ENCODE measurements around the gene OR1I1.

The OR1I1 gene

DNA sequence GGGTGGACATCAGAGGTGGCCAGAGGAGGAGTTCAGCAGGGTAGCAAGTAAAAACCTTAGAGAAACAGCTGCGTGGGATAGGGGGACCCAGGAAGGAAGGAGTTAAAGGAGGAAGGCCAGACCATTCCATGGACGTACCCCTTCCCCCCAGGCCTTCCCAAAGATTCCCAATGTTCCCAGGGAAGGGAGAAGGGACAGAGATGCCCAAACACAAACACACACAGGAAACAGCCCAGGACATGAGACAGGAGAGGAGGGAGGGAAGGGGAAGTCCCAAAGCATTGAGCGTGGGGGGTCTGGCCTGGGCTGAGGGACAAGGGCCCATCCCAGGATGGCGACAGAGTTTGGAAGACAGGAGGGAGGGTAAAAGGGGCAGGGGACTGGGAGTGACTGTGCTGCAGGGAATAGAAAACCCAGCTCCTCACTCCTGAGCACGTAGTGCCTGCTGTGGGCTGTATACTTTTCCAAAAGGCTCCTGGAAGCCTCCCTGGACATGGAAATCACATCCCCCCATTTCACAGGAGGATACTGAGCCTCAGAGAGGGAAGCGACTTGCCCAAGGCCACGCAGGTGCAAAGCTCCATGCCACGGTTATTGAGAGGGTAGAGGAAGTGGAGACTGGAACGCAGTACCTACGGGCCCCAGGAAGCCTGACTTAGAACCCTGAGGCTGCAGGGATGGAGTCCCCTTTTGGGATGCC lies 26.3 kb downstream of the OR1I1 start:
- Mint-ChIP-seq H3K4me3 (no peak overlapping the region), H3K27me3 (peaks cover 52% of the 10 kb centered on the region), H3K36me3 (peaks cover 4% of the 10 kb centered on the region), H3K27ac (no peak overlapping the region), H3K4me1 (peaks cover 15% of the 10 kb centered on the region), H3K9me3 (peaks cover 11% of the 10 kb centered on the region)
- ATAC-seq, result no peak

DNA sequence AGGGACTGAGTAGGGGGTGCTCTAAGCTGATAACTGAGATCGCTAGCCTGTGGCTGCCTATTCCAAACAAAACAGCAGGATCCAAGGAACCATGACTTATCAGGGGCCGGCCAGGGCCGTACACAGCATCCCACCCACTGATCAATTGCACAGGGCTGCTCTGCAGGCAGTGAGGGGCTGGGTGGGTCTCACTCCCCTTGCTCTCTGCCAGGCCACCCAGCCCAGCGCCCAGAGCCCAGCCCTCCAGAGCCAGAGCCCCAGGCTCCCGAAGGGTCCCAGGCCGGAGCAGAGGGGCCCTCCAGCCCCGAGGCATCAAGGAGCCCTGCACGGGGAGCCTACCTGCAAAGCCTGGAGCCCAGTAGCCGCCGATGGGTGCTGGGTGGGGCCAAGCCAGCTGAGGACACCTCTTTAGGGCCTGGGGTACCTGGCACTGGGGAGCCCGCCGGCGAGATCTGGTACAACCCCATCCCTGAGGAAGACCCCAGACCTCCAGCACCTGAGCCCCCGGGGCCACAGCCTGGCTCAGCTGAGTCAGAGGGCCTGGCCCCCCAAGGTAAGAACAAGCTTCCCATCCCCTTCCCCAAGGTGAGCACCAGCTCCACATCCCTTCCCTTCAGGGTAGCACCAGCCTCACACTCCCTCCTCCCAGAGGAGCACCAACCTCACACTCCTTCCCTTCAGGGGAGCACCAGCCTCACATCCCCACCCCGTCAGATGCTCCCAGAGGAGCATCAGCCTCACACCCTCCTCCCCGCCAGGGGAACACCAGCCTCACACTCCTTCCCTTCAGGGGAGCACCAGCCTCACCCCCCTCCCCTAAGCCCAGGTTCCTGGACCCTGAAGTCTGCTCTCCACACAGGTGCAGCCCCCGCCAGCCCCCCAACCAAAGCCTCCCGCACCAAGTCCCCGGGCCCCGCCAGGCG lies 27.1 kb downstream of the OR1I1 start:
- Mint-ChIP-seq H3K4me3 (no peak overlapping the region), H3K27ac (no peak overlapping the region), H3K36me3 (peaks cover 6% of the 10 kb centered on the region), H3K4me1 (peaks cover 15% of the 10 kb centered on the region), H3K27me3 (peaks cover 50% of the 10 kb centered on the region), H3K9me3 (peaks cover 5% of the 10 kb centered on the region)
- ATAC-seq, result peak; percentile 5

DNA sequence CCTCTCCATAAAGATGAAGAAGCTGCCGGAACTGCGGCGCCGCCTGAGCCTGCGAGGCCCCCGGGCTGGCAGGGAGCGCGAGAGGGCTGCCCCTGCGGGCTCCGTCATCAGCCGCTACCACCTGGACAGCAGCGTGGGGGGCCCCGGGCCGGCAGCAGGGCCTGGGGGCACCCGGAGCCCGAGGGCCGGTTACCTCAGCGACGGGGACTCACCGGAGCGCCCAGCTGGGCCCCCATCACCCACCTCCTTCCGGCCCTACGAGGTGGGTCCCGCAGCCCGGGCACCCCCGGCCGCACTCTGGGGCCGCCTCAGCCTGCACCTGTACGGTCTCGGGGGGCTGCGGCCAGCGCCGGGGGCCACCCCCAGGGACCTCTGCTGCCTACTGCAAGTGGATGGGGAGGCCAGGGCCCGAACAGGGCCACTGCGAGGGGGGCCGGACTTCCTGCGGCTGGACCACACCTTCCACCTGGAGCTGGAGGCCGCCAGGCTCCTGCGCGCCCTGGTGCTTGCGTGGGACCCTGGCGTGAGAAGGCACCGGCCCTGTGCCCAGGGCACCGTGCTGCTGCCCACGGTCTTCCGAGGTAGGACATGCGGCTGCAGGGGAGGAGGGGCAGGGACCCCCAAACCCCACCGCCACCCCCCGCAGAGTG lies 27.9 kb downstream of the OR1I1 start:
- no peaks in the 10 kb centered on the region for H3K9me3 Mint-ChIP-seq
- no peak overlapping the region for H3K4me3 Mint-ChIP-seq
- no peak overlapping the region for H3K27ac Mint-ChIP-seq
- H3K27me3 Mint-ChIP-seq, result peaks cover 42% of the 10 kb centered on the region
- peak; percentile 18 for ATAC-seq
- H3K4me1 Mint-ChIP-seq, result peaks cover 15% of the 10 kb centered on the region
- peaks cover 10% of the 10 kb centered on the region for H3K36me3 Mint-ChIP-seq

GRCh38 chr19:15110418-15110815 lies 28.4 kb downstream of the OR1I1 start:
- Mint-ChIP-seq H3K27me3 (peaks cover 39% of the 10 kb centered on the region), H3K4me1 (peaks cover 15% of the 10 kb centered on the region), H3K9me3 (no peaks in the 10 kb centered on the region), H3K36me3 (peaks cover 15% of the 10 kb centered on the region), H3K4me3 (no peak overlapping the region), H3K27ac (no peak overlapping the region)
- ATAC-seq, result no peak

GRCh38 chr19:15111758-15112157 lies 29.7 kb downstream of the OR1I1 start:
- Mint-ChIP-seq H3K9me3 (no peaks in the 10 kb centered on the region), H3K27me3 (peaks cover 25% of the 10 kb centered on the region), H3K27ac (no peak overlapping the region), H3K36me3 (peaks cover 22% of the 10 kb centered on the region), H3K4me3 (no peak overlapping the region), H3K4me1 (peaks cover 11% of the 10 kb centered on the region)
- ATAC-seq, result no peak

- Mint-ChIP-seq H3K9me3 (no peaks in the 10 kb centered on the region), H3K4me1 (peaks cover 9% of the 10 kb centered on the region), H3K27ac (no peak overlapping the region), H3K27me3 (peaks cover 22% of the 10 kb centered on the region), H3K4me3 (no peak overlapping the region), H3K36me3 (peaks cover 28% of the 10 kb centered on the region)
- ATAC-seq, result no peak
Observed at GRCh38 chr19:15112385-15112784, 30.4 kb downstream of the OR1I1 start.

DNA sequence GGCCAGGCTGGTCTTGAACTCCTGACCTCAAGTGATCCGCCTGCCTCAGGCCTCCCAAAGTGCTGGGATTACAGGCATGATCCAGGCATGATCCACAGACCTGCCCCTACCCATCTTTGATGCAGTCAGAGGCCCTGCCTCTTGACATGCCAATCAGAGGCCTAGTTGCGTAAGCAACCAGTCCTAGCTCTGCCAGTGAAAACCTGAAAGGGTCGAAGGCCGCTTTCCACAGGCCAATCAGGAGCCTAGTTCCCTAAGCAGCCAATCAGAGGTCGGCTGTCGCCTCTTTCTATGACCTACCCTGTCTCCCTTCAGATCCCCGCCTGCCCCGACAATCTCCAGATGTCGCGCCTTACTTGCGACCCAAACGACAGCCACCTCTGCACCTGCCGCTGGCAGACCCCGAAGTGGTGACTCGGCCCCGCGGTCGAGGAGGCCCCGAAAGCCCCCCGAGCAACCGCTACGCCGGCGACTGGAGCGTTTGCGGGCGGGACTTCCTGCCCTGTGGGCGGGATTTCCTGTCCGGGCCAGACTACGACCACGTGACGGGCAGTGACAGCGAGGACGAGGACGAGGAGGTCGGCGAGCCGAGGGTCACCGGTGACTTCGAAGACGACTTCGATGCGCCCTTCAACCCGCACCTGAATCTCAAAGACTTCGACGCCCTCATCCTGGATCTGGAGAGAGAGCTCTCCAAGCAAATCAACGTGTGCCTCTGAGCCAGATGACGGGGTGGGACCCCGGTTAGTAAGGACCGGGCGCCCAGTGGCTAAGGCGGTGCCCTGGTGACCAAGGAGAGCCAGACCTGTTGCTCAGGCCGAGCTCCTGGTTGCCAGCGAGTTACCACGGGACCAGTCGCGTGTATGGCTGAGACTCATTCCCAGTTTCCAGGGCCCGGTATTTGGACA lies 31.5 kb downstream of the OR1I1 start:
- Mint-ChIP-seq H3K4me1 (peaks cover under 1% of the 10 kb centered on the region), H3K27me3 (peaks cover 12% of the 10 kb centered on the region), H3K27ac (no peak overlapping the region), H3K9me3 (no peaks in the 10 kb centered on the region), H3K36me3 (peaks cover 39% of the 10 kb centered on the region), H3K4me3 (no peak overlapping the region)
- no peak for ATAC-seq

DNA sequence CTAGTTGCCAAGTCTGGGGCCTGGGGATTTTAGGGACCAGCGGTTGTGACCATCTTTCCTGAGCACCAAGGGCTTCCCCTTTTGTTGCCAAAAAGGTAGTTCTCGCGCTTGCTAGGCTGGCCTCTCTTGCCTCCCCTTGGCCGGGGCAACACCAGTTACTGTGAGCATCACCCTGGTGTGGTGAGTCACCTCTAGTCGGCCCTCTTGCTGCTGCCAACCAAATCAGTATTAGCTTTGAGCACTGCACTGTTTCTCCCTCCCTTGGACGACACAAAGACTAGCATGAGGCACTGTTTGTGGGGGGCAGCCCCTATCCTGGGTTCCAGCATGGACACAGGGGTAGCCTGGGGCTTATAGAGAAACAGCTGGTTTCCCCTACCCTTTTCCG lies 32.1 kb downstream of the OR1I1 start:
- Mint-ChIP-seq H3K36me3 (peaks cover 46% of the 10 kb centered on the region), H3K4me3 (no peak overlapping the region), H3K4me1 (no peaks in the 10 kb centered on the region)

DNA sequence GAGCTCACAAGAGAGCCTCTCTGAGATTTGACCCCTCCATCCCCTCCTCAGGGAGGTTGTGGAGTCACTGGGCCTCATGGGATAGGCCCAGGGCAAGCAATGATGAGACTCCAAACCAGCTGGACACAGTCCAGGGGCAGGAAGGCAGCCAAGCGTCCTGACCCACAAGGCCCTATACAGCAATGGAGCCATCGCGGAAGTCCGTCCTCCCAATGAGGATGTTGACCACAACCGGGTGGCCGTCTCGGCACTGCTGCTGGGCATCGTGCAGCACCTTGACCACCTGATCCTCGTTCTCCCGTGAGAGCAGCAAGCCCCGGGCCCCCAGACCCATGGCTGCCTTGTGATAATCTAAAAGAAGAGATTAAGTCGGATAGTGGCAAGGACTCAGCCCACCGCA lies 33.1 kb downstream of the OR1I1 start:
- peaks cover 55% of the 10 kb centered on the region for H3K36me3 Mint-ChIP-seq

More for the DNA sequence above, 32.1 kb downstream of the OR1I1 start:
- H3K27ac Mint-ChIP-seq, result no peak overlapping the region
- H3K27me3 Mint-ChIP-seq, result peaks cover 6% of the 10 kb centered on the region
- no peak for ATAC-seq
- H3K9me3 Mint-ChIP-seq, result no peaks in the 10 kb centered on the region

DNA sequence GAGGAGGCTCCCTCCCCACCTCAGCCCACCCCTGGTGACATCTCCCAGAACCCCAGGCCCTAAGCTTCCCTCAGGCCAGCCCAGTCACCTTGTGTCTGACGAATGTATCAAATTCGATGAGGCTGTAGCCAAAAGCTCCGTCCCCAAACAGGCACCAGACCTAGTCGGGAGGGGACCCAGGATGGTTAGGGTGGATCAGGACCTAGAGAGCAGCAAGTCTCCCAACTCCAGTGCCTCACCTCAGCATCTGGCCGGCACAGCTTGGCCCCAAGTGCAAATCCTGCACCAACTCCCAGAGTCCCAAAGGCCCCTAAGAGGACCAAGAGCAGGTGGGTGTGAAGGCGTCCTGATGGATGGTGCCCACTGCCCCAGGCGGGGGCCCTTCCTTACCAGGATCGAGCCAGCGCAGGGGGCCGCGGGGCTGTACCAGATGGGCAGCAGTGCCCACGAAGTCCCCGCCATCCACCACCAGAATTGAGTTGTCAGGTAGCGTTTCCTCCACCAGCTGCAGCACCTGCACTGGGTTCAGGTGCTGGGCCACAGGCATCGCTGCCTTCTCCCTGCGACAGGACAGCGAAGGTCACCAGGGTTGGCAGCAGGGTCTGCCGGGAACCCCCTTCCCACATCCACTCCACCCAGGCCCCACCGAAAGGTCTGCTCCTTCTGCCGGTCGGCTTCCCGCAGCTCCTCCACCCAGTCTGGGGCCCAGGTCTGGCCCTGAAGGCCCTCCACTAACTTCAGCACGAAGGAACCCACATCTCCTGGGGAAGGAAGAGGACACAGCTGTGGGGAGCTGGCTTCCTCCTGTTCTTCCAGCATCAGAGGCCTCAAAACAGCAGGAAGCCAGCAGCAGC lies 34.0 kb downstream of the OR1I1 start:
- Mint-ChIP-seq H3K4me1 (no peaks in the 10 kb centered on the region), H3K4me3 (no peak overlapping the region), H3K27ac (no peak overlapping the region), H3K36me3 (peaks cover 64% of the 10 kb centered on the region), H3K9me3 (no peaks in the 10 kb centered on the region), H3K27me3 (no peaks in the 10 kb centered on the region)
- no peak for ATAC-seq

More for the DNA sequence above, 33.1 kb downstream of the OR1I1 start:
- no peak overlapping the region for H3K4me3 Mint-ChIP-seq
- no peak for ATAC-seq
- no peaks in the 10 kb centered on the region for H3K4me1 Mint-ChIP-seq
- H3K9me3 Mint-ChIP-seq, result no peaks in the 10 kb centered on the region
- H3K27me3 Mint-ChIP-seq, result no peaks in the 10 kb centered on the region
- no peak overlapping the region for H3K27ac Mint-ChIP-seq

DNA sequence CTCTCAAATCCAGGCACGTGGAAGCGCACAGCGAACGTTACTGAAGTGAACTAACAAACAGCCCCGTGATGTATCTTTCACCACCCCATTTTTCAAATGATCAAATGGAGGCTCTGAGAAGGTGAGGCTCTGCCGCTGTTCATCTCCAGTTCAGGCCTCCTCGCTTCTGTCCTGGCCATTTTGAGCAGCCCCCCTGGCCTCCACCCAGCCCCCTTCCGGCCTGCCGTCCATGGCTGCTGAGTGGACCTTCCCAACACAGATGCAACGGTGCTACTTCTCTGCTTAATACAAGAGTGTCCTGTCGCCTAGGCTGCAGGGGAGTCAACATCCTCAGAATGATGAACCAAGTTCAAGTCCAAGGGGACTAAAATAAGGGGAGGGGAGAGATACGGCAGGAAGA lies 34.8 kb downstream of the OR1I1 start:
- no peak for ATAC-seq
- Mint-ChIP-seq H3K36me3 (peaks cover 73% of the 10 kb centered on the region), H3K27ac (no peak overlapping the region)

DNA sequence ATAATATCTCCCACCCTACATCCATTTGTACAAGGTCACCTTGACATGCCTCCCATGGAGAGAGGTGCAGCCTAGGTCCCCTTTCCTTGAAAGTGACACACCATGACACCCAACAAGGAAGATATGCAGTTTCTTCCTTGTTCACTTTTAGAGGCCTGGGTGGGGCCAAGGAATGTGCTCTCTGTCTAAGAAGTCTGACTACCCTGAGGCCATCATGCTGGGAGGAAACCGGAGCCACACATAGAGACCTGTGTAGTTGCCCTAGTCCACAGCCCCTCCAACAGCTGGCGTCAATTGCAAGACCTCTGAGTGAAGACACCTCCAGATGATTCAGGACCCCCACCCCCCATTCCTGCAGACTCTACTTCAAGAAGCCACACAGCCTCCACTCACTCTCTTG lies 36.2 kb downstream of the OR1I1 start:
- H3K27me3 Mint-ChIP-seq, result no peaks in the 10 kb centered on the region
- H3K9me3 Mint-ChIP-seq, result no peaks in the 10 kb centered on the region
- no peak overlapping the region for H3K27ac Mint-ChIP-seq
- ATAC-seq, result no peak
- H3K4me1 Mint-ChIP-seq, result no peaks in the 10 kb centered on the region
- no peak overlapping the region for H3K4me3 Mint-ChIP-seq
- peaks cover 83% of the 10 kb centered on the region for H3K36me3 Mint-ChIP-seq

More for the DNA sequence above, 34.8 kb downstream of the OR1I1 start:
- Mint-ChIP-seq H3K9me3 (no peaks in the 10 kb centered on the region), H3K4me1 (no peaks in the 10 kb centered on the region), H3K4me3 (no peak overlapping the region), H3K27me3 (no peaks in the 10 kb centered on the region)

DNA sequence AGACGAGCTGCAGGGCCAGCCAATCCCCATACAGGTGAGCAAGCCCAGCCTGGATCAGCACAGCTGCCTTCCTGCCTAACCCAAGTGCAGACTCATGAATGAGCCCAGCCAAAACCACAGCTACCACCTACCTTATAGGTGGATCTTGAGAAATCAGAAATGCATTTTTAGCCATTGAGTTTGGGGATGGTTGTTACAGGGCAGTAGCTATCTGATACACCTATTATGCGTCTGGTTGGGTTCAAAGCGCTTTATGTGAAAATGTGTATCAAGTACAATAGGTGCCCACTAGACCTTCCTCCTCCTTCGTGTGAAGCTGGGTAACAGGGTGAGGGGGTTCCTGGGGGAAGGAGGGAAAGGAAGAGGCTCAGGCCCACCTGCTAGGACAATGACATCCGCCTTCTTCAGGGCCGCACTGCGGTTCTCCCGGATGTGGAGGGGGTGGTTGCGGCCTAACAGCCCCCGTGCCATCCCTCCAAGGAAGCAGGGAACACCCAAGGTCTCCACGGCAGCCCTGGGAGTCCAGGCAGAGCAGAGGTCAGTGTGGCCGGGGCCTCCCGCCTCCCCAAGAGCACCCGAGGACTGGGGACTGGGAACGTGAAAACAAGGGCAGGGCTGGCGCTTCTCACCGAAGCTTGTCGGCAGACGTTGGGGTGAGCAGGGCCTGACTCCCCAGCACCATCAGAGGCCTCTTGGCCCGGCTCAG lies 36.9 kb downstream of the OR1I1 start:
- Mint-ChIP-seq H3K27me3 (no peaks in the 10 kb centered on the region), H3K4me1 (peaks cover 3% of the 10 kb centered on the region), H3K9me3 (no peaks in the 10 kb centered on the region), H3K27ac (no peak overlapping the region), H3K4me3 (no peak overlapping the region), H3K36me3 (peaks cover 84% of the 10 kb centered on the region)
- ATAC-seq, result no peak
